Activated T-cell treated with anti-CD3 and anti-CD28 coated beads, Interleukin-2, amount 50 U/mL, for 72 hours (primary cell): ENCODE results near the gene DMXL2. TPM values are rescaled to one million over a fixed set of nuclear protein-coding genes. Genes with fewer than 3 reads are reported as not detected.

Experiments
- ATAC-seq, 2 donors: fragments of 150-1000 bp; cut with Tn5 transposase; replicated peaks in 1 of 2; 2 replicates each; pipeline ENCODE4 v1.10.0; 2021; ENCODE audit warnings: moderate library complexity in 2 of 2, mild to moderate bottlenecking in 1 of 2
- DNase-seq, 2 donors: peaks; one replicate each; pipeline ENCODE4 v3.0.0; 2021 to 2022; ENCODE audit warnings: mixed read lengths in 1 of 2
- H3K27ac Mint-ChIP-seq: one replicate; pipeline ENCODE4 v1.8.0; 2022; ENCODE audit warnings: mild to moderate bottlenecking, moderate library complexity, mixed read lengths
- H3K27me3 Mint-ChIP-seq: one replicate; pipeline ENCODE4 v1.8.0; 2022; ENCODE audit warnings: low read depth, mixed read lengths
- H3K36me3 Mint-ChIP-seq, 2 donors: one replicate each; pipeline ENCODE4 v1.8.0; 2022; ENCODE audit warnings: mixed read lengths in 2 of 2, mild to moderate bottlenecking in 1 of 2; ENCODE audit not compliant: insufficient read depth in 2 of 2
- H3K4me1 Mint-ChIP-seq: one replicate; pipeline ENCODE4 v1.8.0; 2022; ENCODE audit warnings: low read depth, mixed read lengths
- H3K4me3 Mint-ChIP-seq, 2 donors: one replicate each; pipeline ENCODE4 v1.8.0; 2022; ENCODE audit warnings: mild to moderate bottlenecking in 2 of 2, mixed read lengths in 2 of 2, moderate library complexity in 2 of 2
- H3K9me3 Mint-ChIP-seq, 2 donors: one replicate each; pipeline ENCODE4 v1.8.0; 2022; ENCODE audit warnings: mixed read lengths in 2 of 2
- total RNA-seq, 2 donors: library from RNA; stranded (reverse); gene quantifications; one replicate each; pipeline ENCODE4 v1.2.3, GENCODE V29; 2022

DMXL2 gene
- total RNA-seq, 2 donors from 2014 or later, result 8.8 to 10.8 TPM

GRCh38 chr15:51401051-51401780, 221.4 kb downstream of the DMXL2 start:
- Mint-ChIP-seq H3K27ac (no peak overlapping the region), H3K4me1 (peaks cover 7% of the 10 kb centered on the region), H3K9me3 (no peaks in the 10 kb centered on the region), H3K4me3 (no peak overlapping the region), H3K27me3 (peaks cover 45% of the 10 kb centered on the region), H3K36me3 (no peaks in the 10 kb centered on the region)
- DNase-seq, result no peak
- no peak for ATAC-seq

DNA sequence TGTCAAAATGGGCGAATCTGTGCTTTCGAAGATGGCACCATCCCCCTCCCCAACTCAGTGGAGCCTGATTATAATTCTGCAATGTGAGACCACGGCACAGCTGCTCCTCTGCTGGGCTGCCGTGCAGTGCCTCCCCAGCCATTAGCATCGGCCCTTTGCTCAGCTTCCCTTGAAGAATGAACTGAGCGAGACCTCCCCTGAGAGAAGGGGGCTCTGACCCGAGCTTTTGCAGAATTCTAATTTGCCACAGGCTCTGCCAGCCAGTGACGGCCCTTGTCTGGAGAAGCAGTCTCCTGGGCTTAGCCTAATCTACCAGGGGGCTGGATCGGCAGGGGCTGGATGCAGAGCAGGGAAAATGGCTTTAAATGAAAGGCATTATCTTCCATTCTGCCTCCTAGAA, 223.9 kb downstream of the DMXL2 start:
- DNase-seq, result no peak

More for the DNA sequence above, 223.9 kb downstream of the DMXL2 start:
- no peak for ATAC-seq
- Mint-ChIP-seq H3K9me3 (no peaks in the 10 kb centered on the region), H3K36me3 (no peaks in the 10 kb centered on the region), H3K27me3 (peaks cover 21% of the 10 kb centered on the region), H3K4me3 (no peak overlapping the region), H3K27ac (no peak overlapping the region), H3K4me1 (peaks cover 7% of the 10 kb centered on the region)

Other genes with a start within 250 kb of the DMXL2 start
- not detected for gene SCG3, start 58.7 kb upstream of the DMXL2 start, total RNA-seq
- 10 to 100 TPM; 22.8 to 23.1 TPM for gene LYSMD2, start 114.9 kb upstream of the DMXL2 start, total RNA-seq
- gene TMOD2, start 128.8 kb upstream of the DMXL2 start, total RNA-seq, result 1 to 10 TPM; 5.1 to 7.3 TPM
- 10 to 100 TPM; 48.6 to 55.1 TPM for gene TMOD3, start 206.9 kb upstream of the DMXL2 start, total RNA-seq